ENCODE data around the gene PADI4.
"Not testable (repeated sequence)": the region's sequence is repeated elsewhere in the genome, so short reads cannot be mapped to it uniquely, and the experiment has no call there.

The PADI4 gene

DNA sequence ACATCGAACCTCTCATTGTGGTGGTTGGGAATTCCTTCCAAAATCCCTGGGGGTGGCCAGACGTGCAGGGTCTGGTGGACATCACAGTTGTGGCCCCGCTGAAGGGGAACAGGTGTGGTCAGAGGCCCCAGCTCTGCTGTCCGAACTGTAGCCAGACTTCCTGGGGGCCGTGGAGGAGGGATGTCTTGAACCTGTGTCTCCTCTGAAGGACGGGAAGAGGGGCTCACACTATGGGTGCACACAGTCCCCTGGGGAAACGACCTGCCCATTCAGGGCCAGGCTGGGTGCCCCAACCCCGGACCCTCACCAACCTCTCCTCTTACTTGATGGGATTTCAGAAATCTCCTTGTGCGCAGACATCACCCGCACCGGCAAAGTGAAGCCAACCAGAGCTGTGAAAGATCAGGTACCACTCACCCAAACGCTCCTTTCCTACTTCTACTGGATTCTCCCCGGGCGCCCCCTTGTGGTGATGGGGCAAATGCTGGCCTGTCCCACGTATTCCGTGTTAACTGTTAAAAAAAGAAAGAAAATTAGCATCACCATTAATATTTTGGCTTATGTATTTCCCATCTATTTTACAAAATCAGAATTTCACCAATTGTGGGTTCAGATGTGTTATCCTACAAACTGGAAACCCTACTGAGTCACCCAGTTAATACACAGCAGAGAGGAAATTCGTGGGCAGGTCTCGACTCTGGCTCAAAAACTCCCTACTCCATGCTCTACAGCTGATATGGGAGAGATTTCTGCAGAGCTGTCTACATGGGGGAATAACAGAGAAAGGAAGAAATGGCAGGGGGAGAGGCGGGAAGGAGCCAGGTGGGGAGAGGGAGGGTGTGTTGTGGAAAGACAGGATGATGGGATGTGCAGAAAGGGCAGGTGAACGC, 28.1 kb downstream of the PADI4 start:
- DNase-seq (ENCODE audit: extremely low read depth, insufficient read length), result no peak
- TF ChIP-seq, protein P1, sequence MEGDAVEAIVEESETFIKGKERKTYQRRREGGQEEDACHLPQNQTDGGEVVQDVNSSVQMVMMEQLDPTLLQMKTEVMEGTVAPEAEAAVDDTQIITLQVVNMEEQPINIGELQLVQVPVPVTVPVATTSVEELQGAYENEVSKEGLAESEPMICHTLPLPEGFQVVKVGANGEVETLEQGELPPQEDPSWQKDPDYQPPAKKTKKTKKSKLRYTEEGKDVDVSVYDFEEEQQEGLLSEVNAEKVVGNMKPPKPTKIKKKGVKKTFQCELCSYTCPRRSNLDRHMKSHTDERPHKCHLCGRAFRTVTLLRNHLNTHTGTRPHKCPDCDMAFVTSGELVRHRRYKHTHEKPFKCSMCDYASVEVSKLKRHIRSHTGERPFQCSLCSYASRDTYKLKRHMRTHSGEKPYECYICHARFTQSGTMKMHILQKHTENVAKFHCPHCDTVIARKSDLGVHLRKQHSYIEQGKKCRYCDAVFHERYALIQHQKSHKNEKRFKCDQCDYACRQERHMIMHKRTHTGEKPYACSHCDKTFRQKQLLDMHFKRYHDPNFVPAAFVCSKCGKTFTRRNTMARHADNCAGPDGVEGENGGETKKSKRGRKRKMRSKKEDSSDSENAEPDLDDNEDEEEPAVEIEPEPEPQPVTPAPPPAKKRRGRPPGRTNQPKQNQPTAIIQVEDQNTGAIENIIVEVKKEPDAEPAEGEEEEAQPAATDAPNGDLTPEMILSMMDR (IDR thresholded peaks at IDR 0.05; ENCODE audit: insufficient read depth, low read length, poor library complexity, severe bottlenecking), result peak; percentile 86
- Histone ChIP-seq H3K27me3 (replicated peaks; ENCODE audit: control insufficient read depth, insufficient read depth, low read length) (no peaks in the 10 kb centered on the region; the same call in none of the 2 replicates), H3K36me3 (ENCODE audit: control insufficient read depth, insufficient read depth, low read length) (no peaks in the 10 kb centered on the region), H3K4me3 (replicated peaks; ENCODE audit: low read depth, low read length) (no peak overlapping the region)

DNA sequence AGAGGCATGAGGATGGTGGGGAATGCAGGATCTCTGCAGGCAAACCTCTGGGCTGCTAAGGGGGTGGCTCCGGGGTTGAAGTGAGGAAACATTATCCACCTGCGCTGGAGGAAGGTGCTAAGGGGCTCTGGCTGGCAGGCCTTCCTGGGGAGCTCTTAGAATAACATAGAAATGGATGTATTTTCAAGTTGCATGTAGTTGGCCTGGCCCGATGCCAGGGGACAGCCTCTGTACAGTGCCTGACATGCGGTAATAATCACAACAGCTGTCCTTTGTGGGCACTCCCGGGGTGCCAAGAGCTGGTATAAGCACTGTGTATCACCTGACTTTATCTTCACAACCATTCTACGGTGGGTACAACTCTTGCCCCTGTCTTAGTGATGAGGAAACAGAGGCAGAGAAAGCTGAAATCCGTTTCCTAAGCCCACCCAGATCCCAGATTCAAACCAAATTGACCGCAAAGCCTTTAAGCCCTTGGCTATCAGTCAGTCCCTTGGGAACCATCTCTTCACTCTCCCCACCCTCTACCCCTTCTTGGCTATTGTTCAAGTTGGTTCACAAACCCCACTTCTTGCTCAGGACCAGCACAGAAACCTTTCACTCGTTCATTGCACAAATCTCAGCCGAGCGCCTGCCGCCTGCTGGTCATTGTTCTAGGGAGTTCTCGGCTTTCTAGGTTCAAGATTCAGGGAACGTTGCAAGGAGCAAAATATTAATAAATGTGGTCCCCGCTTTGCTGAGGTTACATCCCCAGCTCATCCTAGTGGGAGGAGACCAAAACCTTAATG, 30.9 kb downstream of the PADI4 start:
- TF ChIP-seq, protein P1 (IDR thresholded peaks at IDR 0.05; ENCODE audit: insufficient read depth, low read length, poor library complexity, severe bottlenecking), result no peak
- Histone ChIP-seq H3K27me3 (replicated peaks; ENCODE audit: control insufficient read depth, insufficient read depth, low read length) (no peaks in the 10 kb centered on the region; the same call in none of the 2 replicates), H3K4me3 (replicated peaks; ENCODE audit: low read depth, low read length) (no peak overlapping the region), H3K36me3 (ENCODE audit: control insufficient read depth, insufficient read depth, low read length) (no peaks in the 10 kb centered on the region)
- no peak for DNase-seq (ENCODE audit: extremely low read depth, insufficient read length)

DNA sequence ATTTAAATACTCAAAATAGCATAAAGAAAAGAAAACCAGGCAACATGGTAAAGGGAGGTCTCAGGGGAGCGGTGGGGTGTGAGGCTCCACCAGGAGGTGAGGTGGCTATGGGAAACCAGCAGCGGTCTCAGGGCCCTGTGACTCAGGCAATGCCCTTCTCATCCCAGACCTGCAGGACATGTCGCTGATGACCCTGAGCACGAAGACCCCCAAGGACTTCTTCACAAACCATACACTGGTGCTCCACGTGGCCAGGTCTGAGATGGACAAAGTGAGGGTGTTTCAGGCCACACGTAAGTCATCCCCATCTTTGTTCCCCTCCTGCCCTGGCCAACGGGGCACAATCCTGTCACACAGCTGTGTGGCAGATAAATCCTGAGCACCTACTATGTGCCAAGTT, 31.5 kb downstream of the PADI4 start:
- no peak for DNase-seq (ENCODE audit: extremely low read depth, insufficient read length)
- no peaks in the 10 kb centered on the region for H3K36me3 ChIP-seq (ENCODE audit: control insufficient read depth, insufficient read depth, low read length)
- TF ChIP-seq, protein P1 (IDR thresholded peaks at IDR 0.05; ENCODE audit: insufficient read depth, low read length, poor library complexity, severe bottlenecking), result no peak

DNA sequence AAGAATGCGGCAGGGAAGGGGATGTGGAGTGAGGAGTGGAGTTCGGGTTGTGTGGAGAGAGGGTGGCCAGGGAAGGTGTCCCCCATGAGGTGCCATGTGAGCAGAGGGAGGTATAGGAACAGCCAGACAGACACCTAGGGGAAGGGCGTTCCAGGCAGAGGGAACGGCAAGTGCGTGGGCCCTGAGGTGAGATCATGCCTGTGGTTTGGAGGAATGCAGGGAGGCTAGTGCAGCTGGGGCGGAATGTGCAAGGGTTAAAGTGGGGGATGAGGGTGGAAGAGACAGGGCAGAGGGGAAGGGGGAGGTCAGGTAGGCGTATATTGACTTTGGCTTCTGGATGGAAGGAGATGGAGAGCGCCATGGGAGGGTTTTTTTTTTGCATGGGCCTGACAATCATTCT, 32.4 kb downstream of the PADI4 start:
- TF ChIP-seq, protein P1 (IDR thresholded peaks at IDR 0.05; ENCODE audit: insufficient read depth, low read length, poor library complexity, severe bottlenecking), result no peak
- no peak for DNase-seq (ENCODE audit: extremely low read depth, insufficient read length)
- Histone ChIP-seq H3K27me3 (replicated peaks; ENCODE audit: control insufficient read depth, insufficient read depth, low read length) (no peaks in the 10 kb centered on the region; the same call in none of the 2 replicates), H3K36me3 (ENCODE audit: control insufficient read depth, insufficient read depth, low read length) (no peaks in the 10 kb centered on the region), H3K4me3 (replicated peaks; ENCODE audit: low read depth, low read length) (no peak overlapping the region)

More for the DNA sequence above, 31.5 kb downstream of the PADI4 start:
- H3K4me3 ChIP-seq (replicated peaks; ENCODE audit: low read depth, low read length), result no peak overlapping the region
- no peaks in the 10 kb centered on the region; the same call in none of the 2 replicates for H3K27me3 ChIP-seq (replicated peaks; ENCODE audit: control insufficient read depth, insufficient read depth, low read length)

DNA sequence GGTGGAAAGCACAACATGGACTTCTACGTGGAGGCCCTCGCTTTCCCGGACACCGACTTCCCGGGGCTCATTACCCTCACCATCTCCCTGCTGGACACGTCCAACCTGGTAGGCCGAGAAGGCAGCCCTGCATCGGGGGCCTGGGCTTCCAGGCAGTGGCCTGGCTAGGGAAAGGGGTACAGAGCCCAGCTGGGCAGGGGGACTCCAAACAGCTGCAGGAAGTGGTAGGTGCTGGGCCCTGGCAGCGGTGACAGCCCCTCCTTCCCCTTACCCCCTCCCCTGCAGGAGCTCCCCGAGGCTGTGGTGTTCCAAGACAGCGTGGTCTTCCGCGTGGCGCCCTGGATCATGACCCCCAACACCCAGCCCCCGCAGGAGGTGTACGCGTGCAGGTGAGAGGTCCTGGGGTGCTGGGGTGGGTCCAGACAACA, 34.0 kb downstream of the PADI4 start:
- Histone ChIP-seq H3K36me3 (ENCODE audit: control insufficient read depth, insufficient read depth, low read length) (no peaks in the 10 kb centered on the region), H3K27me3 (replicated peaks; ENCODE audit: control insufficient read depth, insufficient read depth, low read length) (no peaks in the 10 kb centered on the region; the same call in none of the 2 replicates)
- DNase-seq (ENCODE audit: extremely low read depth, insufficient read length), result no peak

DNA sequence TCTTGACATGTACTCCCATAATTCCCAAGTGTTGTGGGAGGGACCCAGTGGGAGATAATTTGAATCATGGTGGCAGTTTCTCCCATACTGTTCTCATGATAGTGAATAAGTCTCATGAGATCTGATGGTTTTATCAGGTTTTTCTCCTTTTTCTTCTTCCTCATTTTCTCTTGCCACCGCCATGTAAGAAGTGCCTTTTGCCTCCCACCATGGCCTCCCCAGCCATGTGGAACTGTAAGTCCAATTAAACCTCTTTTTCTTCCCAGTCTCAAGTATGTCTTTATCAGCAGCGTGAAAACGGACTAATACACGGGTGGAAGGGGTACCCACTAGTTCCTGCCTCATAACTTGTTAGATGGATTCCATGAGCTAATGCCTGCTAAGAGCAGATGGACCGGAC, 37.5 kb downstream of the PADI4 start:
- DNase-seq (ENCODE audit: extremely low read depth, insufficient read length); H3K4me3 ChIP-seq (replicated peaks; ENCODE audit: low read depth, low read length); H3K27me3 ChIP-seq (replicated peaks; ENCODE audit: control insufficient read depth, insufficient read depth, low read length); H3K36me3 ChIP-seq (ENCODE audit: control insufficient read depth, insufficient read depth, low read length): not testable (repeated sequence)

More for the DNA sequence above, 34.0 kb downstream of the PADI4 start:
- H3K4me3 ChIP-seq (replicated peaks; ENCODE audit: low read depth, low read length), result no peak overlapping the region
- TF ChIP-seq, protein P1 (IDR thresholded peaks at IDR 0.05; ENCODE audit: insufficient read depth, low read length, poor library complexity, severe bottlenecking), result no peak

Measured in GM06990 (cell line).